NB4 (cell line): ENCODE data around the gene OR56A1.

Experiments
- CTCF ChIP-seq: IDR thresholded peaks from one replicate; pipeline ENCODE4 v1.5.1; 2012; ENCODE audit warnings: low read depth, low read length
- MYC ChIP-seq: IDR thresholded peaks from 2 replicates; pipeline ENCODE4 v1.6.1; 2011; ENCODE audit warnings: low read depth, low read length
- POLR2A ChIP-seq: IDR thresholded peaks from 2 replicates; pipeline ENCODE4 v1.6.1; 2011; ENCODE audit warnings: mild to moderate bottlenecking; ENCODE audit not compliant: insufficient read length; ENCODE audit errors: extremely low read depth
- TF ChIP-seq, protein P1 (sequence below): IDR thresholded peaks from 2 replicates; pipeline ENCODE4 v1.6.1; 2011; ENCODE audit warnings: low read depth, low read length

GRCh38 chr11:6055569-6055968 is 25.0 kb upstream of the OR56A1 start:
- TF ChIP-seq CTCF: no peak
- TF ChIP-seq POLR2A: no peak
- TF ChIP-seq, protein P1, sequence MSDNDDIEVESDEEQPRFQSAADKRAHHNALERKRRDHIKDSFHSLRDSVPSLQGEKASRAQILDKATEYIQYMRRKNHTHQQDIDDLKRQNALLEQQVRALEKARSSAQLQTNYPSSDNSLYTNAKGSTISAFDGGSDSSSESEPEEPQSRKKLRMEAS: no peak
- no peak for TF ChIP-seq MYC
